Right cardiac atrium (tissue), 5 donors: ENCODE data around the gene TMC2. TPM values are rescaled to one million over a fixed set of nuclear protein-coding genes. Genes with fewer than 3 reads are reported as not detected.
A peak's percentile ranks its signal among the peaks of the same experiment; 100 is the strongest.

Experiments
- ATAC-seq, 2 donors: fragments of 200-7000 bp; cut with Tn5 transposase; one replicate each; pipeline versions ENCODE4 v1.8.0 to v1.9.1; 2020; ENCODE audit warnings: moderate library complexity in 2 of 2, mild to moderate bottlenecking in 1 of 2
- DNase-seq, 3 donors: peaks; one replicate each; pipeline ENCODE4 v3.0.0-alpha.2; 2020
- H3K27ac ChIP-seq: one replicate; pipeline ENCODE4 v1.5.1; 2013; ENCODE audit warnings: mild to moderate bottlenecking, low read length, control low read depth, moderate library complexity
- H3K27me3 ChIP-seq: one replicate; pipeline ENCODE4 v1.6.1; 2013; ENCODE audit not compliant: control insufficient read depth, insufficient read depth
- H3K4me1 ChIP-seq: one replicate; pipeline ENCODE4 v1.6.1; 2013; ENCODE audit warnings: low read length; ENCODE audit not compliant: control insufficient read depth, insufficient read depth
- H3K4me3 ChIP-seq: one replicate; pipeline ENCODE4 v1.5.1; 2013; ENCODE audit warnings: low read length, control low read depth
- H3K9me3 ChIP-seq: one replicate; pipeline ENCODE4 v1.6.1; 2013; ENCODE audit warnings: low read length; ENCODE audit not compliant: control insufficient read depth
- WGBS: extraction: QIAGEN DNeasy Blood & Tissue Kit; methylation state at CpG from one replicate; pipeline ENCODE4 v1.1.7; 2013; 5-methylcytosine and 5-hydroxymethylcytosine counted together
- intact Hi-C, 4 donors: fragments of 100-400 bp; cut with DNase I; formaldehyde crosslinking; loops; one replicate each; pipeline versions ENCODE4 v1.11.0 to v1.14.0; 2022 to 2023
- polyA plus RNA-seq: library from polyadenylated mRNA; stranded (reverse); fragments of 200-250 nt; gene quantifications from one replicate; pipeline ENCODE4 v1.2.3, GENCODE V29; 2013
- total RNA-seq, 4 donors: library from RNA; stranded (reverse); fragmentation: NEBNext Ultra II Directional; extraction: Animal tissue kit (Norgen Biotek cat#: 25700); gene quantifications; one replicate each; pipeline ENCODE4 v1.2.1, GENCODE V29; 2021
- donor health status: healthy with polysubstance abuse.
- donor health status: DM: no; HTN: yes; CAD: no.
- donor health status: DM: no; HTN: no; CAD: no.
- donor health status: DM: no; HTN: yes; CAD: no; lungs with severe emphysema.
- donor health status: DM: yes; HTN: yes; CAD: no.

The TMC2 gene
- total and polyA plus RNA-seq, 5 donors = not detected

DNA sequence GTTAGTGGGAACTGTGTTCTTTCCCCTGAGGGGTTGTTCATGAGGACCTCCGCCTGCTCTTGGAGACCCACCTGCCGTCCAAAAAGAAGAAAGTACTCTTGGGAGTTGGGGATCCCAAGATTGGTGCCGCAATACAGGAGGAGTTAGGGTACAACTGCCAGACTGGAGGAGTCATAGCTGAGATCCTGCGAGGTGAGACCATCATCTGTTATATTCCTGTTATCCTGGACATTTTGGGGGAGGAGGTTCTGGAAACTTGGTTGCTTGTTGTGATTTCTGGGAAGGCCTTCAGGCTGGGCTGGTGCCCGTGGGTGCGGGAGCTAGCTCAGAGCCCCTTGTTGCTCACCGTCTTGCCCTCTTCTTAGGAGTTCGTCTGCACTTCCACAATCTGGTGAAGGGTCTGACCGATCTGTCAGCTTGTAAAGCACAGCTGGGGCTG lies 118.0 kb downstream of the TMC2 start:
- H3K4me3 ChIP-seq = no peak overlapping the region
- H3K9me3 ChIP-seq = no peaks in the 10 kb centered on the region
- no peaks in the 10 kb centered on the region for H3K27me3 ChIP-seq
- intact Hi-C loops = no loop called here
- ATAC-seq (no peak), DNase-seq (no peak)
- peaks cover 3% of the 10 kb centered on the region for H3K4me1 ChIP-seq
- no peak overlapping the region for H3K27ac ChIP-seq
- WGBS = 82% methylated on average over 9 of the region's 9 CpGs

DNA sequence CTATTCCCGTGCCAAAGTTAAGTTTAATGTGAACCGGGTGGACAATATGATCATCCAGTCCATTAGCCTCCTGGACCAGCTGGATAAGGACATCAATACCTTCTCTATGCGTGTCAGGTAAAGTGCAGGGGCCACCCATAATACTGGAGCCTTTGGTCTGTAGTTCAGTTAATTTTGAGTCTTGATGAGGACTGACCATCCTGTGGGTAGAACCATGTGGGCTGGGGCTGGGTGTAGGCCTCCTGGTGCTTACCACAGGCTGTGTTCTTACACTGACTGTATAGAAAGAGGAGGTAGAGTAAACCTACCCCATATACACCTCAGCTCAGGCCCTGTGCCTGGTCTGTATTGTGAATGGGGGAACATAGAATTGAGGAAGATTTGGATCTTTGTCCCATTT lies 118.5 kb downstream of the TMC2 start:
- H3K27ac ChIP-seq = no peak overlapping the region
- DNase-seq (no peak), ATAC-seq (no peak)
- no peak overlapping the region for H3K4me3 ChIP-seq
- peaks cover 3% of the 10 kb centered on the region for H3K4me1 ChIP-seq
- intact Hi-C loops = no loop called here
- H3K9me3 ChIP-seq = no peaks in the 10 kb centered on the region
- 86% methylated on average over 3 of the region's 3 CpGs for WGBS
- H3K27me3 ChIP-seq = no peaks in the 10 kb centered on the region

GRCh38 chr20:2655331-2656116 lies 119.2 kb downstream of the TMC2 start:
- ATAC-seq (no peak), DNase-seq (no peak)
- Histone ChIP-seq H3K4me3 (no peak overlapping the region), H3K4me1 (peaks cover 3% of the 10 kb centered on the region), H3K27me3 (no peaks in the 10 kb centered on the region), H3K27ac (no peak overlapping the region), H3K9me3 (no peaks in the 10 kb centered on the region)
- 91% methylated on average over 17 of the region's 17 CpGs for WGBS
- intact Hi-C loops = no loop called here

DNA sequence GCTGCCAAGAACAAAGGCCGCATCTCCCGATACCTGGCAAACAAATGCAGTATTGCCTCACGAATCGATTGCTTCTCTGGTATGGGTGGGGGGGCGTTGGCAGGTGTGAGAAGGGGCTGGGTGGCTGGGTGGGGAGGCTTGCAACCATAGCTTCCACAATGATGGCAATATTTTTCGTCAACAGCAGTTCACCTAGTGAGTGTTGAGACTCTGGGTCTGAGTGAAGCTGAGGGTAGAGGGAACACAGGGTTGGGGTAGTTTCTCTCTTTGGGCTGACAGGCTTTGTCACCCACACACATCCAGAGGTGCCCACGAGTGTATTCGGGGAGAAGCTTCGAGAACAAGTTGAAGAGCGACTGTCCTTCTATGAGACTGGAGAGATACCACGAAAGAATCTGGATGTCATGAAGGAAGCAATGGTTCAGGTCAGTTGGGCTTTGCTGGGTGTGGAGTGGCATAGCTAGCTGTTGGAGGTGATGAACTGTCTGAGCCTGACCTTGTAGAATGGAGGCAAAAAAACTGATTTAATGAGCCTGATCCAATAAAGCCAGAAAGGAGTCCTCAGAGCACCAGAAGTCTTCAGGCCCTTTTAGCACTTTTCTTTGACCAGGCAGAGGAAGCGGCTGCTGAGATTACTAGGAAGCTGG lies 120.2 kb downstream of the TMC2 start:
- Histone ChIP-seq H3K27ac (no peak overlapping the region), H3K4me3 (no peak overlapping the region), H3K4me1 (peaks cover 3% of the 10 kb centered on the region), H3K27me3 (no peaks in the 10 kb centered on the region), H3K9me3 (no peaks in the 10 kb centered on the region)
- ATAC-seq (no peak), DNase-seq (no peak)
- intact Hi-C loops = no loop called here
- 89% methylated on average over 12 of the region's 12 CpGs for WGBS

- Histone ChIP-seq H3K27me3 (no peaks in the 10 kb centered on the region), H3K27ac (no peak overlapping the region), H3K4me1 (peaks cover 3% of the 10 kb centered on the region), H3K4me3 (no peak overlapping the region), H3K9me3 (no peaks in the 10 kb centered on the region)
- DNase-seq (no peak), ATAC-seq (no peak)
- WGBS = 62% methylated on average over 5 of the region's 5 CpGs
- intact Hi-C loops = no loop called here
Measured at GRCh38 chr20:2657241-2657640, 120.9 kb downstream of the TMC2 start.

DNA sequence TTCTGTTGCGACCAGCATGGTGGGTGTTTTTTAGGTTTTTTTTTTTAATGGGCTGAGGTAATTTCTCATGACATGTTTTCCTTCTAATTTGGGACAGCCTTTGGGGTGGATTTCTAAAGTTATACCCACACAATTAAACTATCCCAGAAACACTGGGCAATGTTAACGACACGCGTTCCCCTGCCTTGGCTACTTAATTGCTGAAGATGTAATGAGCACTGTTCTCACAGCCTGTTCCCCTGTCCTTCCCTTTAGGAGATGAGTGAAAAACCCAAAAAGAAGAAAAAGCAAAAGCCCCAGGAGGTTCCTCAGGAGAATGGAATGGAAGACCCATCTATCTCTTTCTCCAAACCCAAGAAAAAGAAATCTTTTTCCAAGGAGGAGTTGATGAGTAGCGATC lies 121.3 kb downstream of the TMC2 start:
- ATAC-seq = no peak
- no peak for DNase-seq
- H3K9me3 ChIP-seq = no peaks in the 10 kb centered on the region
- peaks cover 3% of the 10 kb centered on the region for H3K4me1 ChIP-seq
- intact Hi-C loops = no loop called here
- no peak overlapping the region for H3K27ac ChIP-seq
- 74% methylated on average over 5 of the region's 5 CpGs for WGBS
- H3K4me3 ChIP-seq = no peak overlapping the region
- H3K27me3 ChIP-seq = no peaks in the 10 kb centered on the region

GRCh38 chr20:2658414-2659354 lies 122.3 kb downstream of the TMC2 start:
- Histone ChIP-seq H3K4me3 (no peak overlapping the region), H3K9me3 (no peaks in the 10 kb centered on the region), H3K4me1 (peaks cover 3% of the 10 kb centered on the region), H3K27ac (no peak overlapping the region), H3K27me3 (no peaks in the 10 kb centered on the region)
- intact Hi-C loops = no loop called here
- DNase-seq (no peak), ATAC-seq (no peak)
- 69% methylated on average over 13 of the region's 13 CpGs for WGBS

DNA sequence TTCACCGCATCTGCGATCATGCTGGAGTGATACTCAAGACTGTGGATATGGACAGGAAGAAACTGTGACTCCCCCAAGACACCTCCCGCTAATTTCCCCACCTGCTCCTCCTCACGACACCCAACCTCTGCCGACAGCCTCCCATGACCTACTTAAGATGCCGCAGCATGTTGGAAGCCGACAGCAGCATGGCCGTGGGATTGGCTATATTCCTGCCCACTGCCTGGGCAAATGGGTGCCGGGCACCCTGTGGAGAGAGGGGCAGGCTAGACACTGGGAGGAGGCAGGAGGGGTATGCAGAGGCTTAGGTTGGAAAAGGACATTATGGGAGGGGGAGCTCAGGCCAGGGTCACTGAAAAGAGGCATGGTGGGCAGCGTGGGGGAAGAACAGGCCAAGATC lies 123.2 kb downstream of the TMC2 start:
- intact Hi-C loops = no loop called here
- ATAC-seq (no peak), DNase-seq (no peak)
- Histone ChIP-seq H3K4me3 (no peak overlapping the region), H3K27ac (no peak overlapping the region), H3K4me1 (no peaks in the 10 kb centered on the region), H3K9me3 (no peaks in the 10 kb centered on the region), H3K27me3 (no peaks in the 10 kb centered on the region)
- 84% methylated on average over 10 of the region's 10 CpGs for WGBS

DNA sequence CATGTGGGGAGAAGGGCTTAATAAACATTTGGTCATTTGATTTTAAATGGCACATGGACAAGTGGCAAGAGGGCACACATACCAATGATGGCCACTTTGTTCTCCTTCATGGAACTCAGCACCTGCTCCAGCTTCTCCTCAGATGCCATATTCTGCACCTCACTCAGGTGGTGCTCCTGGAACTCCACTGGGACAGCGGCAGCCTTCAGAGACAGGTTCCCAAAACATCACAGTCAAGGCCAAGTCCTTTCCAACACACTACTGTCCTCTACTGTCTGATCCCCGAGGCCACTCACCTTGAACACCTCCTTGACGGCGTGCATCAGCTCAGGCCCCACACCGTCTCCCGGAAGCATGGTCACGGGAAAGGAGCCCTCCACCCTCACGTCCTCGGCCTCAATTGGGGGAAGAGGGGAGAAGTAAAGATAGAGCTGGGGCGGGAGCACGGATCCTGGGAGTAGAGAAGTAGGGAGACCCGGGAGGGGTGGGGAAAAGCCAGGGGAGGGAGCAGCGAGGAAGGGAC lies 127.1 kb downstream of the TMC2 start:
- ATAC-seq = peak in 1 of 2 donors; percentile 5
- H3K27ac ChIP-seq = no peak overlapping the region
- peak overlapping the region; percentile 86 for H3K4me3 ChIP-seq

DNA sequence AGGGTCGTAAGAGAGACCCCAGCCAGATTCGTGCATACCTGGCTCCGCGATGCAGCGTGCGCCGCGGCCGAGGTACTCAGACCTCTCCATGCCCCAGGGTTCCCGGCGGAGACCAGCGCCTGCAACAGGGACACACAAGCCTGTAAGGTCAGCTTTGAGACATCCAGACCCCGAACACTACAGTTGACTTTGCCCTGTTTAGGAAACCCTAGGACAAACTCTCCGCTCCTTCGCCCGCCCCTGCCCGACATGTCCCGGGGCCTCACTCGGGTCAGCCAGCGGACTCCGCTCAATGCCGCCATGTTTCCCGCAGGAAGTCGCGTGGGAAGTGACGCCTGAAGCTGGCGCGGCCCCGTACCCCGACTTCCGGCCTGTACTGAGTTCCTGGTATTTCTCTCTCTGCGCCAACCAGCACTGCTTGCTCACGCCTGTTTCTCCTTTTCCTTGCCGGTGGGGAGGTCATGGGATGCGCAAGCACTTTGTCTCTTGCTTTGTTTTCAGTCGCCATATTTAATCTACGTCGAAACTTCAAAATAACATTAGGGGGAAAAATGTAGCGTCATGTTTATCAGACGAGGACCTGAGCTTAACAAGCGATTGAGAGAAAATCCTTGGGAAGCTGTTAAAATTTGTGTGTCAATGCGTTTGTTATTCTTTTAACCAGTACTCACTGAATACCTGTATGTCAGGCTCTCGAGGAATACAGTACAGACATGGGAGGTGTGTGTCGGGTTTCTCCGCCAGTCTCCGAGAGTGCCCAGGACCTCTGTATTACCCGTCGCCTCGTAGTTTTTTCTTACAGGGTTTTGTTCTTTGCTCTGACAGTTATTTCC lies 127.7 kb downstream of the TMC2 start, which contains the start of gene IDH3B:
Gene IDH3B, minus strand, starts transcription at position 330 of the 833 bp plus-strand sequence. Its CDS starts 28 bp downstream, at position 302.
- 8% methylated on average over 49 of the region's 49 CpGs for WGBS
- no peaks in the 10 kb centered on the region for H3K4me1 ChIP-seq
- no peaks in the 10 kb centered on the region for H3K27me3 ChIP-seq
- no peaks in the 10 kb centered on the region for H3K9me3 ChIP-seq
- peak within 1 kb of the TSS; percentile 86 for H3K4me3 ChIP-seq
- DNase-seq (peak; percentile 91 to 97 (median 96)), ATAC-seq (peak; percentile 97)
- peak within 1 kb of the TSS; percentile 92 for H3K27ac ChIP-seq
- intact Hi-C loops = no loop called here

More for the DNA sequence above, 127.1 kb downstream of the TMC2 start:
- no peak for DNase-seq
- no peaks in the 10 kb centered on the region for H3K4me1 ChIP-seq
- 6% methylated on average over 13 of the region's 13 CpGs for whole genome bisulfite sequencing
- H3K27me3 ChIP-seq = no peaks in the 10 kb centered on the region
- intact Hi-C loops = no loop called here
- no peaks in the 10 kb centered on the region for H3K9me3 ChIP-seq
